Cardiac muscle cell (in vitro differentiated cells and primary cell): ENCODE measurements around the gene FUBP1. TPM values are rescaled to one million over a fixed set of nuclear protein-coding genes. Genes with fewer than 3 reads are reported as not detected.
A peak's percentile ranks its signal among the peaks of the same experiment; 100 is the strongest.

Experiments used
- DNase-seq, 2 donors: peaks; one replicate each; pipeline versions ENCODE4 v3.0.0 to v3.0.0-alpha.2; 2010 to 2017; ENCODE audit warnings: low read depth in 1 of 2, low spot score in 1 of 2
- H3K27ac ChIP-seq: fragments of 200-600 bp; sonication (generic); 2 replicates; pipeline ENCODE4 v1.5.1; 2016
- H3K27me3 ChIP-seq: fragments of 200-600 bp; sonication (generic); 2 replicates; pipeline ENCODE4 v1.6.0; 2016; ENCODE audit warnings: control low read depth
- H3K36me3 ChIP-seq: fragments of 200-600 bp; sonication (generic); 2 replicates; pipeline ENCODE4 v1.5.1; 2016; ENCODE audit warnings: control low read depth
- H3K4me1 ChIP-seq: fragments of 200-600 bp; sonication (generic); 2 replicates; pipeline ENCODE4 v1.8.1; 2017; ENCODE audit warnings: low read depth, mild to moderate bottlenecking, mixed run types
- H3K4me3 ChIP-seq: fragments of 200-600 bp; sonication (generic); 2 replicates; pipeline ENCODE4 v1.5.1; 2016; ENCODE audit warnings: mild to moderate bottlenecking
- H3K9me3 ChIP-seq: fragments of 200-600 bp; sonication (generic); 2 replicates; pipeline ENCODE4 v1.5.1; 2017; ENCODE audit warnings: low read depth, mild to moderate bottlenecking, control low read depth
- CTCF ChIP-seq: IDR thresholded peaks from 2 replicates; pipeline ENCODE4 v1.5.1; 2012; ENCODE audit warnings: low read depth, mild to moderate bottlenecking, low read length
- polyA plus RNA-seq: library from polyadenylated mRNA; unstranded; fragments of >200 nt; fragmentation: Nextera tagmentation; extraction: Ambion mirVana; gene quantifications from 2 replicates; pipeline ENCODE4 v1.2.1, GENCODE V29; 2016
- total RNA-seq: library from RNA; depleted of rRNA; stranded (reverse); fragments of >200 nt; gene quantifications from 2 replicates; pipeline ENCODE4 v1.2.3, GENCODE V29; 2016

Gene FUBP1
- total and polyA plus RNA-seq, 2 experiments from 2014 or later, result 86.3 to 174 TPM

- no peaks in the 10 kb centered on the region for H3K4me1 ChIP-seq
- no peak overlapping the region for H3K4me3 ChIP-seq
- H3K9me3 ChIP-seq, result no peaks in the 10 kb centered on the region
- peaks cover 3% of the 10 kb centered on the region for H3K36me3 ChIP-seq
- no peaks in the 10 kb centered on the region for H3K27me3 ChIP-seq
- no peak for TF ChIP-seq CTCF
- DNase-seq, result no peak
- no peak overlapping the region for H3K27ac ChIP-seq
These were observed 15.3 kb upstream of the FUBP1 start for GRCh38 chr1:77994117-77994705.

GRCh38 chr1:77991638-77992037 is 12.8 kb upstream of the FUBP1 start:
- Histone ChIP-seq H3K36me3 (peaks cover 3% of the 10 kb centered on the region), H3K9me3 (no peaks in the 10 kb centered on the region), H3K27me3 (no peaks in the 10 kb centered on the region), H3K27ac (no peak overlapping the region), H3K4me3 (no peak overlapping the region), H3K4me1 (peaks cover 7% of the 10 kb centered on the region)
- DNase-seq, result no peak
- no peak for TF ChIP-seq CTCF

GRCh38 chr1:77990629-77991204 is 11.8 kb upstream of the FUBP1 start:
- no peak for TF ChIP-seq CTCF
- no peak for DNase-seq
- no peaks in the 10 kb centered on the region for H3K27me3 ChIP-seq
- H3K4me1 ChIP-seq, result peaks cover 7% of the 10 kb centered on the region
- no peak overlapping the region for H3K4me3 ChIP-seq
- H3K27ac ChIP-seq, result no peak overlapping the region
- no peaks in the 10 kb centered on the region for H3K9me3 ChIP-seq
- peaks cover 3% of the 10 kb centered on the region for H3K36me3 ChIP-seq

- Histone ChIP-seq H3K4me1 (peaks cover 7% of the 10 kb centered on the region), H3K4me3 (no peak overlapping the region), H3K36me3 (peaks cover 3% of the 10 kb centered on the region), H3K27ac (no peak overlapping the region), H3K9me3 (no peaks in the 10 kb centered on the region), H3K27me3 (no peaks in the 10 kb centered on the region)
- no peak for TF ChIP-seq CTCF
- DNase-seq, result no peak
These were observed 10.9 kb upstream of the FUBP1 start for GRCh38 chr1:77989744-77990143.

GRCh38 chr1:77987919-77988318 is 9.0 kb upstream of the FUBP1 start:
- Histone ChIP-seq H3K27me3 (no peaks in the 10 kb centered on the region), H3K9me3 (no peaks in the 10 kb centered on the region), H3K36me3 (peaks cover 3% of the 10 kb centered on the region), H3K4me1 (peaks cover 13% of the 10 kb centered on the region), H3K4me3 (no peak overlapping the region), H3K27ac (peak overlapping the region; percentile 53)
- no peak for DNase-seq
- TF ChIP-seq CTCF, result no peak
